KBM-7 (cell line): Measurements from ENCODE around the gene HEATR5A.

ENCODE experiments used
- DNase-seq: peaks from one replicate; pipeline ENCODE4 v3.0.0-alpha.2; 2015
- in situ Hi-C: fragments of 300-500 bp; cut with MboI; formaldehyde crosslinking; loops from 2 replicates; pipeline ENCODE4 v1.14.3; 2020; ENCODE audit warnings: low sequenced_read_pairs, low pct_unique_long_range_greater_than_20kb, mixed read lengths

The HEATR5A gene

GRCh38 chr14:31429791-31430190, 9.4 kb upstream of the HEATR5A start:
- in situ Hi-C loops: no loop called here
- DNase-seq: no peak

DNA sequence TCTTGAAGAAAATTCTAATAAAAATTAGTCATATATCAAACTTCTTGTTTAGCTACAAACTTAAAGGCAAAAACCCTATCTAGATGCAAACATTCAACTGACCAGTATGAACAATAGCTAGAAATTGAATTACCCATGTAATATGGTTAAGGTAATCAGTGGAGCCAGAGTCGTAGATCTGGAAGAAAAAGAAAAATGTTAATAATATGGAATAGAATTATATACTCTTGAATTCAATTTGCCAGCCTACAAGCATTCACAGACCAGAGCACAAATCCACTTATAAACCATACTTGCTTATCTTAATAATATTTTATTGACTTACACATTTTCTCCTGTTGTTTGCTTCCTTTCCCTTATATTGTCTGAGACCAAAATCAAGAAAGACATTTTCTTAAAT, 7.7 kb upstream of the HEATR5A start:
- in situ Hi-C loops: no loop called here
- no peak for DNase-seq

- in situ Hi-C loops: no loop called here
Observed at GRCh38 chr14:31426663-31427062, 6.3 kb upstream of the HEATR5A start.

DNA sequence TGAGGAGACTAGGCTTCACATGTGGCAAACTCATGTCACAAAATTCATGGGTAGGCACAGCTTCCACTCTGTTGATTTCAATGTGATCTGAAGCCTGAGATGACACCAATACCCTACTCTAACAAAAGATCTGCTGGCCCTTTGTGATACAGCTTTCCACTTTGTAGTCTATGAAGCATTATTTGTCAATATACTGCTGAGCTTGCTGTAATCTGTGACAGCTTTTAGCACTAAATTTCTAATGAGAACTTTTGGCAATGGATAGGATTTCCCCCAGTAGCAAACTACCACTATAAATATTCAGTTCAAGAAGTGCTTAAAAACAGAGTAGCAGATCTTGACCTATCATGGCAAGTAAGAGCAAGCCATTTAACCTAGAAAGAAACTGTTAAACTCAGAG, 5.6 kb upstream of the HEATR5A start:
- DNase-seq: no peak
- in situ Hi-C loops: no loop called here

More at GRCh38 chr14:31426663-31427062, 6.3 kb upstream of the HEATR5A start:
- no peak for DNase-seq

DNA sequence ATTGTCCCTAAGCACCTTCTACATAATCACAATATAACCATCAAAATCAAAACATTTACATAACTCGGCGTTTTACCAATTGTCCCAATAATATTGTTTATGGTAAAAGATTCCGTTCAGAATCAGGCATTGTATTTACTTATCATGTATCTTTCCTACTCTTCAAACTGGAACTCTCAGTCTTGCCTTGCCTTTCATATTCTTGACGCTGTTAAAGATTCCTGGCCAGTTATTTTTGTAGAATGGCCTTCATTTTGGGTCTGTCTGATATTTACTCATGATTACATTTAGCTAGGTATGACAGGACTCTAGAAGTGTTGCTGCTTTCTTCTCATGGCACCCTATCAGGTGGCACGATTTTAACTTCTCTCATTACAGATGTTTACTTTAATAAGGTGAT, 850 bp upstream of the HEATR5A start:
- no peak for DNase-seq
- in situ Hi-C loops: no loop called here

DNA sequence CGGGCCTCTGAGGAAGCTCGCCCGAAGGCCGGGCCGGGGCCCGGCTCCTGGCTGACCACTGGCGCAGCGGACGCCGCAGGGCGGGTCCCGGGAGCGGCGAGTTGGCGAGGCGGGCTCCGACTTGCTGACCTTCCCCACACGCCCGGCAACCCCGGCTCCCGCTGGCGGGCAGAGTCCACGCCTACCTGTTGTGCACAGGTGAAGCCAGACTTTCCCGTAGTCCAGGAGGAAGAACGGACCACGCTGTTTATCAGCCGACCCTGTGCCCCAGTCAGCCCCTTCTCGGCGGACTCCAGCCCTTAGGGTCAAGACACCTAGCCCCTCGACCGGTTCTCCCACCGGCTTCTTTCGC, 407 bp downstream of the HEATR5A start:
- no peak for DNase-seq
- in situ Hi-C loops: no loop called here

DNA sequence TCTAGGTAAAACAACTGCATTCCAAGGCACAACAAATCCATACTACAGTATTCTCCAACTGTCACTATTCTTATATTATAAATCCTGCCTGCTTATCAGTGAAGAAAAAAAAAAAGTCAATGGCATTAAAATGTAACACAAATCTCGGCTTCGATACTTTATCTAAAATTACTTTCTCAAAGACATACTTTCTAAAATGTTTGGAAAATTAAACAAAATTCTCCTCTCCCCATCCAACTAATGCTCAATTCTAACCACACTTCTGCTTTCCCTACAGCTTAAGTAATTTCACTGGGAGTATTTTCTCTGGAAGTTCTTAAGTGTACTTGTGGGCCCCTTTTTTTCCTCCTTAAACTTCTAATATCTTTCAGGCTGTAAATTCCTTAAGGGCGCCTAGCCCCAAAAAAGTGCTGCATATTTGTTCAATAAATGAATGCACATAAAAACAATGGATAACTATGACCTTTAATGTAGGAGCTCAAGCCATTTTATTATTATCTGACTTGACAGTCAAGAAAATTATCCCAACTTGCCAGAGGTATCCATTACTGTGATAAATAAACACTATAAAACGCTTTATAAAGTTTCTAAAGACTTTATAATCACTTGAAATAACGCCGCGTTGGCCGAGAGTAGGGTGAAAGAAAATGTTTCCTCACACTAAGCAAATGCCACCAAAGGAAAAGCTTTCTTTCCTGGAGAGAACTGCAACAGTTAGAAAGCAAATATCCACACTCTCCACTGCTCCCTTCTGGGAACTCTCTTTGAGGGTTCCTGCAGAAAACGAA, 977 bp downstream of the HEATR5A start:
- in situ Hi-C loops: no loop called here
- peak; percentile 33 for DNase-seq

- in situ Hi-C loops: no loop called here
- DNase-seq: peak; percentile 20
Observed at GRCh38 chr14:31418440-31418839, 1.9 kb downstream of the HEATR5A start.

- in situ Hi-C loops: no loop called here
- DNase-seq: no peak
Observed at GRCh38 chr14:31414190-31414833, 6.0 kb downstream of the HEATR5A start.

- DNase-seq: no peak
- in situ Hi-C loops: no loop called here
Observed at GRCh38 chr14:31411218-31411727, 9.1 kb downstream of the HEATR5A start.

DNA sequence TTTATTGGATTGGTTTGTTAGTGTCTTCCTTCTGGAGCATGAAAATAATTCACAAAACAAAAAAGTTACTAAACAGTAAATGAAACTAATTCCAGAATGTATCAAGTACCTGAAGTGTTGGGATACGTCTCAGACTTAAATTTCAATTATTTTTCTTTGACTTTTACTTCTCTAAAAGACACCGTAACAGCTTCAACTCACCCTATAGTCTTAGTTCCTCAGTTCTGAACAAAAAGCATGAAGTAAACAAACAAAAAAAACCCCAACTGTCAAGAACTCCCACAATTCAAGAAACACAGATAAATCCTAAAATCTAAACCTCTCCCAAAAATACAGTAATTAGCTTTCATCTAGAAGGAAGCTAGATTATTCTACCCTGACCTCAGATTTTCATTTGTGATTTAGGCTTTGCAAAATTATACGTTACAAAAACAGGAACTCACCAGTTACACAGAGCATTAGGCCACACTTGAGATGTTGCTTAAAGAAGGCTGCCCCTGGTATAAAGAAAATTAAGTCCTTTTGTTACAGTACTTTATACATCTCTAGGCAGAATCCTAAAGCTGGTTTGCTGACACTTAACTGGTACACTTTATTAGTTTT, 10.2 kb downstream of the HEATR5A start:
- in situ Hi-C loops: no loop called here
- DNase-seq: peak; percentile 72

DNA sequence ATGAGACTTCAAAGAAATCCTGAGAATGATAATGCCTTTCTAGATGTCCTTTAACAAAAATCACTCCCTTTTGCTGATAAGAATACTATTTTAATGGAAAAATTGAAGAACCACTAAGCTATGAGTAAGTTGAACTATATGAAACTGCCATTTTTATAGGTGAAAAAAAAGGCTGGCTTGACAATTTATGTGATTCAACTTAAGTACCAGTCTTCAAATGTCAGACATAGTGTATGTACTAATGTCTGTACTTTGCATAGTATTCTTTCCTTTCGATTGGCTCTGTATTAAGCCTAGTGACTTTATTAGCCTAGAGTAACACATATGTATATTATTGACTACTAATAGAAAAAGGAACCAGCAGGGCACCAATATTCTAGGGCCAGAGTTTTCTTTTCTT, 11.9 kb downstream of the HEATR5A start:
- no peak for DNase-seq
- in situ Hi-C loops: no loop called here

GRCh38 chr14:31405599-31406232, 14.6 kb downstream of the HEATR5A start:
- in situ Hi-C loops: no loop called here

DNA sequence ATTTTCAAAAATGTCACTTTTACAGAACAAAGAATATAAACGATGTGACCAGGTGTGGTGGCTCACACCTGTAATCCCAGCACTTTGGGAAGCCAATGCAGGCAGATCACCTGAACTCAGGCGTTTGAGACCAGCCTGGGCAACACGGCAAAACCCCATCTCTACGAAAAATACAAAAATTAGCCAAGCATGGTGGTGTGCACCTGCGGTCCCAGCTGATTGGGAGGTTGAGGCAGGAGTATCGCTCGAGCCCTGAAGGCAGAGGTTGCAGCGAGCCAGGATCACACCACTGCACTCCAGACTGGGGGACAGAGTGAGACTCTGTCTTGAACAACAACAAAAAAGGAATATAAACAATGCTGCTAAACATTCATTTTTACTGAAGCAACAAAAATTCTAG, 15.2 kb downstream of the HEATR5A start:
- DNase-seq: no peak
- in situ Hi-C loops: no loop called here

More at GRCh38 chr14:31405599-31406232, 14.6 kb downstream of the HEATR5A start:
- DNase-seq: no peak

DNA sequence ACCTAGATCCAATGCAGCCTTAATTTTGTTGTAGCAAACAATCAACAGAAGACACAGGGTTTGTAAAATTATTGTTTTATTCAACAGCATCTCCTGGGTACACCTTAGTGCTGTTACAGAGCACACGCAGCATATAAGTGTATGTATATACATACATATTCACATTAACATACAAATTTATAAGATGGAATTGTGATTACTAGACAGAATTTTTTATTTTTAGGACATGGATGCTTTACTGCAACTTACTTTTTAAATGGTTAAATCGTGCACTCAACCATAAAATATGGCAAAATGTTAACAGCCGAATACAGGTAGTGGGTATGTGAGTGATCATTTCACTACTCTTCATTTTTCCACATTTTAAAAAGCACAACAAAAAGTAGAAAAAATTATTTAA, 16.6 kb downstream of the HEATR5A start:
- in situ Hi-C loops: no loop called here

GRCh38 chr14:31402764-31403439, 17.4 kb downstream of the HEATR5A start:
- DNase-seq: no peak
- in situ Hi-C loops: no loop called here

More for the DNA sequence above, 16.6 kb downstream of the HEATR5A start:
- DNase-seq: no peak

DNA sequence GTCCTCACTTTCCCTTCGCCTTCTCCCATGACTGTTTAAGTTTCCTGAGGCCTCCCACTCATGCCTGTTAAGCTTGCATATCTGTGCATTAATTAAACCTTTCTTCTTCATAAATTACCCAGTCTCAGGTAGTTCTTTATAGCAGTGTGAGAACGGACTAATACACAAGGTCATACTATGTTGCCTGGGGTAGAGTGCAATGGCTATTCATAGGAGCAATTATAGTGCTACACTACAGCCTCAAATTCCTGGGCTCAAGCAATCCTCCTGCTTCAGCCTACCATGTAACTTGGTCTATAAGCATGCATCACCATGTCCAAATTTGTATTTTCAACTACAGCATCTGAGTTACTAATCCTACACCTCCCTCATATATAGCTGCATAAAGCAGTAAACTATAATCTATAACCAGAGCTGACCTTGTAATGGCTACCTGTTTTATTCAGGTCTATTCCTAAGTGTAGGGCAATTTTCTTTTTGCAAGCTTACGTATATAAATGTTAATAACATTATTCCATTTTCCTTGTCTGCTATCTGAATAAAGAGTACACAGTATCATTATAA, 18.9 kb downstream of the HEATR5A start:
- in situ Hi-C loops: no loop called here

GRCh38 chr14:31400031-31400638, 20.2 kb downstream of the HEATR5A start:
- in situ Hi-C loops: no loop called here
- no peak for DNase-seq

More for the DNA sequence above, 18.9 kb downstream of the HEATR5A start:
- DNase-seq: no peak
